HepG2 (cell line): ENCODE data around the gene GTF2H3. TPM values are rescaled to one million over a fixed set of nuclear protein-coding genes. Genes with fewer than 3 reads are reported as not detected.

Experiments used
- GLMP ChIP-seq: sonication (generic); formaldehyde crosslinking; IDR thresholded peaks from 2 replicates; pipeline ENCODE4 v1.9.0; 2021; ENCODE audit warnings: missing genetic modification reagents, mild to moderate bottlenecking, borderline replicate concordance
- POGK ChIP-seq: sonication (generic); formaldehyde crosslinking; conservative IDR thresholded peaks from 2 replicates; pipeline ENCODE4 v1.8.0; 2022; ENCODE audit warnings: mild to moderate bottlenecking, moderate library complexity, missing genetic modification reagents
- SALL1 ChIP-seq: sonication (generic); formaldehyde crosslinking; IDR thresholded peaks from 2 replicates; pipeline ENCODE4 v1.8.0; 2022; ENCODE audit warnings: mild to moderate bottlenecking, missing genetic modification reagents
- THAP8 ChIP-seq: sonication (generic); formaldehyde crosslinking; IDR thresholded peaks from 2 replicates; pipeline ENCODE4 v1.5.1; 2020; ENCODE audit warnings: missing genetic modification reagents, mild to moderate bottlenecking, borderline replicate concordance
- ZBED4 ChIP-seq: sonication (generic); formaldehyde crosslinking; IDR thresholded peaks from 2 replicates; pipeline ENCODE4 v1.4.0; 2020; ENCODE audit warnings: missing genetic modification reagents, borderline replicate concordance
- ZMYM3 ChIP-seq: sonication (generic); formaldehyde crosslinking; IDR thresholded peaks from 2 replicates; pipeline ENCODE4 v1.5.1; 2020; ENCODE audit warnings: mild to moderate bottlenecking, missing genetic modification reagents
- ZNF3 ChIP-seq: IDR thresholded peaks from 2 replicates; pipeline ENCODE4 v1.7.0; 2017; ENCODE audit warnings: inconsistent platforms
- ZNF30 ChIP-seq: sonication (generic); formaldehyde crosslinking; IDR thresholded peaks from 2 replicates; pipeline ENCODE4 v1.5.0; 2020; ENCODE audit warnings: mild to moderate bottlenecking, missing genetic modification reagents
- ZNF432 ChIP-seq: sonication (generic); formaldehyde crosslinking; IDR thresholded peaks from 2 replicates; pipeline ENCODE4 v1.5.0; 2020; ENCODE audit warnings: missing genetic modification reagents, mild to moderate bottlenecking, borderline replicate concordance
- polyA plus RNA-seq, 8 experiments: library from polyadenylated mRNA; depleted of rRNA in 3 of 8; stranded (reverse) in 7 of 8; unstranded in 1 of 8; fragments of >200 nt; fragmentation: Illumina TruSeq in 4 of 8; extraction: Trizol in 4 of 8; gene quantifications; 2 replicates each; pipeline versions ENCODE4 v1.2.1 to v1.2.3, GENCODE V29; 2011 to 2016; ENCODE audit warnings: low read depth in 4 of 8, missing spikeins in 1 of 8, mixed read lengths in 1 of 8; ENCODE audit not compliant: insufficient read depth in 1 of 8
- total RNA-seq, 5 experiments: library from RNA; depleted of rRNA; stranded (reverse); fragments of >200 nt; fragmentation: Illumina TruSeq; extraction: Trizol; gene quantifications; 2 replicates each; pipeline ENCODE4 v1.2.3, GENCODE V29; 2016; ENCODE audit warnings: low read depth in 1 of 5
- TF ChIP-seq, protein P1 (sequence below): sonication (generic); formaldehyde crosslinking; IDR thresholded peaks from 2 replicates; pipeline ENCODE4 v1.4.0; 2020; ENCODE audit warnings: missing genetic modification reagents, borderline replicate concordance
- TF ChIP-seq, protein P2 (sequence below): fragments of 450-650 bp; IDR thresholded peaks from 2 replicates; pipeline ENCODE4 v1.6.1; 2016
- TF ChIP-seq, protein P3 (sequence below): sonication (generic); formaldehyde crosslinking; IDR thresholded peaks from 2 replicates; pipeline ENCODE4 v1.8.1; 2023; ENCODE audit warnings: mild to moderate bottlenecking, inconsistent platforms, moderate library complexity, missing genetic modification reagents, borderline replicate concordance

The GTF2H3 gene
- total and polyA plus RNA-seq, 2 of the 13 experiments (the other 11 are each of a cell fraction or from before 2014, with no cell fraction given): 35.8 to 58.8 TPM

GRCh38 chr12:123601602-123602489 is 31.8 kb upstream of the GTF2H3 start, which contains the start of gene DDX55 (continued):
- 0 out of 2 replicates have a peak, but pooled peaks have one; percentile 46 for TF ChIP-seq ZBED4 (CRISPR knock-in tag)
- TF ChIP-seq SALL1: peak; percentile 92
- TF ChIP-seq ZNF432 (CRISPR knock-in tag): no peak
- TF ChIP-seq, protein P1, sequence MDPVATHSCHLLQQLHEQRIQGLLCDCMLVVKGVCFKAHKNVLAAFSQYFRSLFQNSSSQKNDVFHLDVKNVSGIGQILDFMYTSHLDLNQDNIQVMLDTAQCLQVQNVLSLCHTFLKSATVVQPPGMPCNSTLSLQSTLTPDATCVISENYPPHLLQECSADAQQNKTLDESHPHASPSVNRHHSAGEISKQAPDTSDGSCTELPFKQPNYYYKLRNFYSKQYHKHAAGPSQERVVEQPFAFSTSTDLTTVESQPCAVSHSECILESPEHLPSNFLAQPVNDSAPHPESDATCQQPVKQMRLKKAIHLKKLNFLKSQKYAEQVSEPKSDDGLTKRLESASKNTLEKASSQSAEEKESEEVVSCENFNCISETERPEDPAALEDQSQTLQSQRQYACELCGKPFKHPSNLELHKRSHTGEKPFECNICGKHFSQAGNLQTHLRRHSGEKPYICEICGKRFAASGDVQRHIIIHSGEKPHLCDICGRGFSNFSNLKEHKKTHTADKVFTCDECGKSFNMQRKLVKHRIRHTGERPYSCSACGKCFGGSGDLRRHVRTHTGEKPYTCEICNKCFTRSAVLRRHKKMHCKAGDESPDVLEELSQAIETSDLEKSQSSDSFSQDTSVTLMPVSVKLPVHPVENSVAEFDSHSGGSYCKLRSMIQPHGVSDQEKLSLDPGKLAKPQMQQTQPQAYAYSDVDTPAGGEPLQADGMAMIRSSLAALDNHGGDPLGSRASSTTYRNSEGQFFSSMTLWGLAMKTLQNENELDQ (CRISPR knock-in tag): 0 out of 2 replicates have a peak, but pooled peaks have one; percentile 62
- TF ChIP-seq ZNF3 (CRISPR knock-in tag): no peak
- TF ChIP-seq ZNF30 (CRISPR knock-in tag): no peak
- TF ChIP-seq, protein P2, sequence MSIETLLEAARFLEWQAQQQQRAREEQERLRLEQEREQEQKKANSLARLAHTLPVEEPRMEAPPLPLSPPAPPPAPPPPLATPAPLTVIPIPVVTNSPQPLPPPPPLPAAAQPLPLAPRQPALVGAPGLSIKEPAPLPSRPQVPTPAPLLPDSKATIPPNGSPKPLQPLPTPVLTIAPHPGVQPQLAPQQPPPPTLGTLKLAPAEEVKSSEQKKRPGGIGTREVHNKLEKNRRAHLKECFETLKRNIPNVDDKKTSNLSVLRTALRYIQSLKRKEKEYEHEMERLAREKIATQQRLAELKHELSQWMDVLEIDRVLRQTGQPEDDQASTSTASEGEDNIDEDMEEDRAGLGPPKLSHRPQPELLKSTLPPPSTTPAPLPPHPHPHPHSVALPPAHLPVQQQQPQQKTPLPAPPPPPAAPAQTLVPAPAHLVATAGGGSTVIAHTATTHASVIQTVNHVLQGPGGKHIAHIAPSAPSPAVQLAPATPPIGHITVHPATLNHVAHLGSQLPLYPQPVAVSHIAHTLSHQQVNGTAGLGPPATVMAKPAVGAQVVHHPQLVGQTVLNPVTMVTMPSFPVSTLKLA: peak; percentile 48
- TF ChIP-seq POGK (CRISPR knock-in tag): peak; percentile 91
- peak; percentile 83 for TF ChIP-seq ZMYM3 (CRISPR knock-in tag)
- TF ChIP-seq, protein P3, sequence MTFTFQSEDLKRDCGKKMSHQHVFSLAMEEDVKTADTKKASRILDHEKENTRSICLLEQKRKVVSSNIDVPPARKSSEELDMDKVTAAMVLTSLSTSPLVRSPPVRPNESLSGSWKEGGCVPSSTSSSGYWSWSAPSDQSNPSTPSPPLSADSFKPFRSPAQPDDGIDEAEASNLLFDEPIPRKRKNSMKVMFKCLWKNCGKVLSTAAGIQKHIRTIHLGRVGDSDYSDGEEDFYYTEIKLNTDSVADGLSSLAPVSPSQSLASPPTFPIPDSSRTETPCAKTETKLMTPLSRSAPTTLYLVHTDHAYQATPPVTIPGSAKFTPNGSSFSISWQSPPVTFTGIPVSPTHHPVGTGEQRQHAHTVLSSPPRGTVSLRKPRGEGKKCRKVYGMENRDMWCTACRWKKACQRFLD (CRISPR knock-in tag): peak; percentile 89; the same call in 1 of the 2 replicates
- TF ChIP-seq GLMP (CRISPR knock-in tag): no peak
- peak; percentile 62; the same call in 1 of the 2 replicates for TF ChIP-seq THAP8 (CRISPR knock-in tag)
